Hepatocyte (in vitro differentiated cells): Measurements from ENCODE around the gene STK39. TPM values are rescaled to one million over a fixed set of nuclear protein-coding genes. Genes with fewer than 3 reads are reported as not detected.

ENCODE experiments used
- DNase-seq: peaks from one replicate; pipeline ENCODE4 v3.0.0-alpha.2; 2016; ENCODE audit warnings: low spot score
- H2AFZ ChIP-seq: fragments of 200-600 bp; sonication (generic); 2 replicates; pipeline ENCODE4 v1.6.0; 2016; ENCODE audit warnings: antibody characterized with exemption, mild to moderate bottlenecking
- H3K27ac ChIP-seq: fragments of 200-600 bp; sonication (generic); 2 replicates; pipeline ENCODE4 v1.5.1; 2016; ENCODE audit warnings: mild to moderate bottlenecking
- H3K27me3 ChIP-seq: fragments of 200-600 bp; sonication (generic); 2 replicates; pipeline ENCODE4 v1.6.1; 2016
- H3K36me3 ChIP-seq: fragments of 200-600 bp; sonication (generic); replicated peaks from 2 replicates; pipeline ENCODE4 v1.5.1; 2016; ENCODE audit warnings: low read depth; ENCODE audit not compliant: insufficient read depth
- H3K4me1 ChIP-seq: fragments of 200-600 bp; sonication (generic); 2 replicates; pipeline ENCODE4 v1.5.1; 2016; ENCODE audit warnings: mild to moderate bottlenecking, moderate library complexity; ENCODE audit not compliant: insufficient read depth
- H3K4me2 ChIP-seq: fragments of 200-600 bp; sonication (generic); 2 replicates; pipeline ENCODE4 v1.6.0; 2016
- H3K4me3 ChIP-seq: fragments of 200-600 bp; sonication (generic); 2 replicates; pipeline ENCODE4 v1.5.1; 2016; ENCODE audit warnings: mild to moderate bottlenecking
- H3K79me2 ChIP-seq: fragments of 200-600 bp; sonication (generic); 2 replicates; pipeline ENCODE4 v1.6.0; 2017; ENCODE audit warnings: mild to moderate bottlenecking
- H3K9me2 ChIP-seq: fragments of 200-600 bp; sonication (generic); replicated peaks from 2 replicates; pipeline ENCODE4 v1.6.0; 2017; ENCODE audit warnings: mild to moderate bottlenecking; ENCODE audit not compliant: insufficient read depth
- H3K9me3 ChIP-seq: fragments of 200-600 bp; sonication (generic); 2 replicates; pipeline ENCODE4 v1.5.1; 2016; ENCODE audit warnings: low read depth, mild to moderate bottlenecking
- H4K20me1 ChIP-seq: fragments of 200-600 bp; sonication (generic); 2 replicates; pipeline ENCODE4 v1.6.0; 2016; ENCODE audit warnings: mild to moderate bottlenecking; ENCODE audit not compliant: insufficient read depth, poor library complexity, severe bottlenecking
- CTCF ChIP-seq: fragments of 200-600 bp; sonication (generic); IDR thresholded peaks from 2 replicates; pipeline ENCODE4 v1.5.1; 2016; ENCODE audit warnings: antibody characterized with exemption, mild to moderate bottlenecking; ENCODE audit not compliant: poor library complexity
- EZH2 ChIP-seq: fragments of 200-600 bp; sonication (generic); IDR thresholded peaks from 2 replicates; pipeline ENCODE4 v1.6.1; 2016; ENCODE audit warnings: antibody characterized with exemption, mild to moderate bottlenecking, borderline replicate concordance
- EZH2phosphoT487 ChIP-seq: fragments of 200-600 bp; sonication (generic); IDR thresholded peaks from one replicate; pipeline ENCODE4 v1.6.1; 2018; ENCODE audit warnings: antibody characterized with exemption, mild to moderate bottlenecking, low read depth, moderate library complexity; ENCODE audit not compliant: unreplicated experiment, severe bottlenecking
- WGBS: methylation state at CpG from one replicate; pipeline ENCODE4 v1.1.6; 2016; ENCODE audit warnings: low lambda C conversion rate; ENCODE audit errors: missing lambda C conversion rate; 5-methylcytosine and 5-hydroxymethylcytosine counted together
- polyA plus RNA-seq: library from polyadenylated mRNA; unstranded; fragments of >200 nt; fragmentation: Nextera tagmentation; extraction: Ambion mirVana; gene quantifications from 2 replicates; pipeline ENCODE4 v1.2.1, GENCODE V29; 2016
- total RNA-seq: library from RNA; depleted of rRNA; stranded (reverse); fragments of >200 nt; gene quantifications from 2 replicates; pipeline ENCODE4 v1.2.3, GENCODE V29; 2014

STK39 gene
- total and polyA plus RNA-seq, 2 experiments from 2014 or later, result 26.9 to 39.4 TPM

GRCh38 chr2:168189835-168190569 is 57.4 kb downstream of the STK39 start:
- Histone ChIP-seq H3K27me3 (no peaks in the 10 kb centered on the region), H3K4me3 (no peak overlapping the region), H2AFZ (no peak overlapping the region), H3K79me2 (peaks cover 78% of the 10 kb centered on the region), H3K27ac (peak overlapping the region; percentile 70), H3K4me1 (peaks cover 23% of the 10 kb centered on the region), H4K20me1 (no peaks in the 10 kb centered on the region), H3K36me3 (no peaks in the 10 kb centered on the region), H3K9me3 (no peaks in the 10 kb centered on the region), H3K9me2 (no peaks in the 10 kb centered on the region), H3K4me2 (peak overlapping the region; percentile 31)
- TF ChIP-seq CTCF (no peak), EZH2 (no peak), EZH2phosphoT487 (no peak)
- DNase-seq, result peak; percentile 34
- 94% methylated on average over 9 of the region's 9 CpGs for WGBS

GRCh38 chr2:168188002-168188401 is 59.4 kb downstream of the STK39 start:
- H3K27ac ChIP-seq, result no peak overlapping the region
- H3K4me2 ChIP-seq, result no peak overlapping the region
- H4K20me1 ChIP-seq, result peaks cover 4% of the 10 kb centered on the region
- H3K9me2 ChIP-seq, result no peaks in the 10 kb centered on the region
- TF ChIP-seq EZH2phosphoT487 (no peak), CTCF (no peak), EZH2 (no peak)
- no peak overlapping the region for H2AFZ ChIP-seq
- no peaks in the 10 kb centered on the region for H3K27me3 ChIP-seq
- H3K4me3 ChIP-seq, result no peak overlapping the region
- 90% methylated on average over 2 of the region's 2 CpGs for WGBS
- H3K36me3 ChIP-seq, result no peaks in the 10 kb centered on the region
- H3K79me2 ChIP-seq, result peaks cover 78% of the 10 kb centered on the region
- DNase-seq, result no peak
- peaks cover 23% of the 10 kb centered on the region for H3K4me1 ChIP-seq
- H3K9me3 ChIP-seq, result no peaks in the 10 kb centered on the region

GRCh38 chr2:168186452-168186851 is 60.9 kb downstream of the STK39 start:
- Histone ChIP-seq H3K36me3 (no peaks in the 10 kb centered on the region), H3K9me2 (no peaks in the 10 kb centered on the region), H2AFZ (no peak overlapping the region), H3K27me3 (no peaks in the 10 kb centered on the region), H3K79me2 (peaks cover 76% of the 10 kb centered on the region), H3K4me1 (peaks cover 14% of the 10 kb centered on the region), H3K27ac (no peak overlapping the region), H3K9me3 (no peaks in the 10 kb centered on the region), H3K4me3 (no peak overlapping the region), H4K20me1 (peaks cover 4% of the 10 kb centered on the region), H3K4me2 (no peak overlapping the region)
- 69% methylated on average over 2 of the region's 2 CpGs for WGBS
- no peak for DNase-seq
- TF ChIP-seq EZH2, result no peak
- TF ChIP-seq EZH2phosphoT487, result no peak
- no peak for TF ChIP-seq CTCF
